SIG-M5 treated with dmso at 0.1 percent for 504 hours (cell line): Measurements from ENCODE around the gene EEF1AKMT4.

Experiments used
- DNase-seq: peaks from one replicate; lab custom pipeline; 2025; ENCODE audit not compliant: unreplicated experiment; lab: John Stamatoyannopoulos, UW

The EEF1AKMT4 gene

DNA sequence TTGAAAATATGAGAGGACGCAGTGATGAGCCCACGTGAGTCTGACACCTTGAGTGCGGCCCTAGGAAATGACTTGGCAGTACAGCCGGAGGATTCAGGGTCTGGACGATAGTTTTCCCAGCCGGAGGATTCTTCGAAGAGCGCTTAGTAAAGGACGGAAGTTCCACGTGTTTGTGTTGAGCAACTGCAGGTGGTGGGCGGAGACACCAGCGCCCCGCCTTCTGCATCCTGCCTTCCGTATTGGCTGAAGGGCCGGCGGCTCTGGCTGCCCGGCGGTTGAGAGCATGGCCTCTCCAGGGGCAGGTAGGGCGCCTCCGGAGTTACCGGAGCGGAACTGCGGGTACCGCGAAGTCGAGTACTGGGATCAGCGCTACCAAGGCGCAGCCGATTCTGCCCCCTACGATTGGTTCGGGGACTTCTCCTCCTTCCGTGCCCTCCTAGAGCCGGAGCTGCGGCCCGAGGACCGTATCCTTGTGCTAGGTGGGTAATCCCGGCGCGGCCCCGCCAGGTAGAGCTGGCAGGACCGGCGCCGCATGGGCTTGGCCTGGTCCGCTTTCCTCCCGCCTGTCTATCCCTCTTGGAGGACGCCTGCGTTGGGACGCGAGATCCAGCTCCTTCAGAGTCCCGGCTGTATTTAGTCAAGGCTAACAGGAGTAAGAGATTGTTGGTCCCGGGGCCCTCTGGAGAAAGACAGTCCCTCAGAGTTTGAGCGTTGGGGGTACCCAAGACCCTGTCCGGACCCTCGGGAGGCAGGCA, at the start of gene EEF1AKMT4:
Gene EEF1AKMT4 (plus strand): TSS at position 261 of the 755 bp plus-strand sequence. CDS start 23 bp downstream, at position 284.
- DNase-seq = peak; percentile 99

DNA sequence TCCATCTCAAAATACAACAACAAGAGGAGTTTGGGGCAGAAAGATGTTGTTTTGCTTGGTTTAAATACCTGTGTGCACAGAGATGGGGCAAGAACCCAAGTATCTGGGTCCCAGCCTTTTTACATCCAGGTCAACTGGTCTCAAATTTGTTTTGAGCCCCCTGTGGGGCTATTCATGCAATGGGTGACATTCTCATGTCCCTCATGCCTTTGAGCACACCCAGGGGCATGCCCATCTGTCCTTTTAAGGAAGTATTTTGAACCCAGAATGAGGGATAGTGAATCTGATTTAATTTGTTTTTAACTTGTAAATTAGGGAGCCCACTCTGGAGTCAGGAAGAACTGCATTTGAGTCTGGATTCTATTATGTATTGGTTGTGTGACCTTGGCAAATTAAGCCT, 48.6 kb upstream of the EEF1AKMT4 start:
- no peak for DNase-seq

DNA sequence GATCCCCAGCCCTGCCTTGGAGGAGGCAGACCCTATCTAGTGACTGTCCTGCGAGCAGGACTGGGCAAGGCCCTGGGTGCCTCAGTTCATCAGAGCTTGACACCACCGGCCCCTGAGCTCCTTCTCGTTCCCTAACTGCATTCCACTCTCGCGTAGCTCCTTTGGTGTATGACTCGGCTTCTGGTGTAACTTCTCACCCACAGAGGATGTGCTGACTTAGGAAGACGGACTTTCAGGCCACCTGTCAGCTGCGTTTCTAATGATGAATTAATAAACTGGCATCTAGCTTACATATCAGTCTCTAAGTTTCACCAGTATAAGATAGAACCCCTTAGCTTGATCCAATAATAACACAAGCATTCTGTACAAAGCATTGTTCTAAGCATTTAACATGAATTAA, 45.9 kb upstream of the EEF1AKMT4 start:
- no peak for DNase-seq

DNA sequence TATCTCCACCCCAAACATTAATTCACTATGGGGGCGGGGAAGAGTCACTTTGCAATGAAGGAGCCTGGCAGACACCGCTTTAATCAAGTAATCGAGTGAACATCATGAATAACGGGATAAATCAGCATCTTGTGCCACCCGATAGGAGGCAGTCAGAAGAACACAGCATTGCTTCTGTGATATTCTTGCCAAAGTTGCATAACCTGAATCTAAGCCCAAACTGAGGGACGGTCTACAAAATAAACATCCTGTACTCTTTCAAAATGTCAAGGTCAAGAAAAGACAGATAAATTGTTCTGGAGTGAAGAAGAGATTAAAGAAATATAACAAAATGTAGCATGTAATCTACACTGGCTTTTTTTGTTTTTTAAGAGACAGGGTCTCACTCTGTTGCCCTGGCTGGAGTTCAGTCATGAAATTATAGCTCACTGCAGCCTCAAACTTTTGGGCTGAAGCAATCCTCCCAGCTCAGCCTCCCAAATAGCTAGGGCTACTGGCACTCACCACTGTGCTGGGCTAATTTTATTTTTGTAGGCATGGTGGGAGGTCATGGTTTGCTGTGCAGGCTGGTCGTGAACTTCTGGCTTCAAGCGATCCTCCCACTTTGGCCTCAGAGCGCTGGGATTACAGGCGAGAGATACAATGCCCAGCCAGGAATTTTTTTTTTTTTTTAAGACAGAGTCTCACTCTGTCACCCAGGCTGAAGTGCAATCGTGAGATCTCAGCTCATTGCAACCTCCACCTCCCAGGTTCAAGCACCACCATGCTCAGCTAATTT, 40.1 kb upstream of the EEF1AKMT4 start:
- DNase-seq = no peak

DNA sequence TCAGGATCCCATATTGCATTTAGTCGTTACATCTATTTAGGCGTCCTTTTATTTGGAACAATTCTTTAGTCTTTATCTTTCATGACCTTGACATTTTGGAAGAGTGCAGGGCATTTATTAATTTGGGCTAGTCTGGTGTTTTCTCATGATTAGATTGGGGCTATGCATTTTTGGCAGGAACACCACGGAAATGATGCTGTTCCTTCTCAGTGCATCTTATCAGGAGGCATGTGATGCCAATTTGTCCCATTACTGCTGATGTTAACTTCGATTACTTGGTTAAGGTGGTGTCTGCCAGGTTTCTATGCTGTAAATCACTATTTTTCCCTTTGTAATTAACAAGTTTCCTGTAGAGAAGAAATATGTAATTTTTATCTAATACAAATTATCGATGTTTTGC, 38.2 kb upstream of the EEF1AKMT4 start:
- no peak for DNase-seq

DNA sequence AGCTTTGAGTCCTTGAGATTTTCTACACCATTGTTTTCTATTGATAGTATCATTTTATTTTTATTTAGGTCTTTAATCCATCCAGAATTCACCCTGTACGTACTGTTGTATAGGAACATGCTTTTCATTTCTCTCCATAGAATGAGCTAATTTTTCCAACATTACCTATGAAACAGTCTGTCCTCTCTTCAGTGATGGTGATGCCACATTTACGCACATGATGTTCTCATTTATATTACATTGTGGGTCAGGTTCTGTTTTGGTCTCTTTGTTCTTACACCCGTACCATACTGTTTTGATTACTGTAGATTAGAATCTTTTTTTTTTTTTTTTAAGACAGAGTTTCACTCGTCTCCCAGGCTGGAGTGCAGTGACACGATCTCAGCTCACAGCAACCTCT, 37.8 kb upstream of the EEF1AKMT4 start:
- DNase-seq = no peak

DNA sequence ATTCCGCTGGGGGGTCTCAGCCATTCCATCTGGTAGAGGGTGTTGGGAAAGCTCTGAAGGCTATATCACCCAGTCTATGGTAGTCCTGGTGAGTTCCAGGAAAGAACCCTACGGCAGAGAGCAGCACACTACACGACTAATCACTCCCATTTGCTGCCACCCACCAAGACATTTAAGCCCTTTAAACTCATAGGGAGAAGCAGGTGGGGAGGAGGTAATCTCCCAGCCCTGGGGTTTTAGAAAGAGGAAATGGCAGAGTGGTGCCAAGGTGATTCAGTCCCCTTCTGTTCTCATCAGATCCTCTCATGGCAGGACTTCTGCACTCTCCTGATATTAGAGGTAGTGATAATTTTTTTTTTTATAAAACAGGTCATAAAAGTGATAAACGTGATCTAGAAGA, 30.7 kb upstream of the EEF1AKMT4 start:
- DNase-seq = no peak

DNA sequence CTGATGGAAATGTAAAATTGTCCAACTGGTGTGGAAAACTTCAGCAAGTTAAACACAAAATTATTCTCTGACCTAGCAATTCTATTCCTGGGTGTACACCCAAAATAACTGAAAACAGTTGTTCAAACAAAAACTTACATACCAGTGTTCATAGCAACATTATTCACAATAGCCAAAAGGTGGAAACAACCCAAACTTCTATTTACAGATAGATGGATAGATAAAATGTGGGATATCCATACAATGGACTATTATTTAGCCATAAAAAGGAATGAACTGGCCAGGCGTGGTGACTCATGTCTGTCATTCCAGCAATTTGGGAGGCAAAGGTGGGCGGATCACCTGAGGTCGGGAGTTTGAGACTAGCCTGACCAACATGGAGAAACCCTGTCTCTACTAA, 27.0 kb upstream of the EEF1AKMT4 start:
- no peak for DNase-seq

DNA sequence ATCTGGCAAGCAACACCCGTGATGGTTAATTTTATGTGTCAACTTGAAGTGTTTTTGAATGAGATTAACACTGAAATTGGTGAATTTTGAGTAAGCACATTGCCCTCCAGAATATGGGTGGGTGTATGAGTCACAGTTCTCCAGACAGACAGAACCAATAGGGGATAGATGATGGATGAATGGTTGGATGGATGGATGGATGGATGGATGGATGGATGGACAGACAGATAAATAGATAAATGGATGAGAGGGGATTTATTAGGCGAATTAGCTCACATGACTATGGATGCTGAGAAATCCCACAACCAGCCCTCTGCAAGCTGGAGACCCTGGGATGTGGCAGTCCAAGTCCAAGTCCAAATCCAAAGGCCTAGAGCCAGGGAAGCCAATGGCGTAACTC, 25.5 kb upstream of the EEF1AKMT4 start:
- DNase-seq = no peak

DNA sequence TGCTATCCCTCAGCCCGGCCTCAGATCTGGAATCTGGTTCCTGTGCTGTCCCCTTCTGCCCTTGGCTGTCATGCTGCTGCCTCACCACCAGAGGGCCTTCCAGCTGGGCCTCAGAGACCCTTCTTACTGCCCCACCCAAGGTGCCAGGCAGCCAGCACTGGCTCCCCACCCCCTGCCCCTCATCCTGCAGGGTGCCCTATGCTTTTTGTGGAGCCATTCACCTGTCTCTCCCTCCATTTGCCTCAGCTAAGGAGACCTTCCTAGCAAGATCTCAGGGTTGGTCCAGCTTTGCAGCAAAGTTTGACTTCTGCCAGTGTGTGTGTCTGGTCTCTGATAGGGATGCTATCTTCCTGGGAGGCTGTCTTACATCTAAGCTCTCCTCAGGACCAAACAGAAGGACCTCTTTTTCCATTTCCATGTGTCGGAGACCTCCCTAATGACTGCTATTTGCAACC, 22.0 kb upstream of the EEF1AKMT4 start:
- DNase-seq = peak; percentile 28

DNA sequence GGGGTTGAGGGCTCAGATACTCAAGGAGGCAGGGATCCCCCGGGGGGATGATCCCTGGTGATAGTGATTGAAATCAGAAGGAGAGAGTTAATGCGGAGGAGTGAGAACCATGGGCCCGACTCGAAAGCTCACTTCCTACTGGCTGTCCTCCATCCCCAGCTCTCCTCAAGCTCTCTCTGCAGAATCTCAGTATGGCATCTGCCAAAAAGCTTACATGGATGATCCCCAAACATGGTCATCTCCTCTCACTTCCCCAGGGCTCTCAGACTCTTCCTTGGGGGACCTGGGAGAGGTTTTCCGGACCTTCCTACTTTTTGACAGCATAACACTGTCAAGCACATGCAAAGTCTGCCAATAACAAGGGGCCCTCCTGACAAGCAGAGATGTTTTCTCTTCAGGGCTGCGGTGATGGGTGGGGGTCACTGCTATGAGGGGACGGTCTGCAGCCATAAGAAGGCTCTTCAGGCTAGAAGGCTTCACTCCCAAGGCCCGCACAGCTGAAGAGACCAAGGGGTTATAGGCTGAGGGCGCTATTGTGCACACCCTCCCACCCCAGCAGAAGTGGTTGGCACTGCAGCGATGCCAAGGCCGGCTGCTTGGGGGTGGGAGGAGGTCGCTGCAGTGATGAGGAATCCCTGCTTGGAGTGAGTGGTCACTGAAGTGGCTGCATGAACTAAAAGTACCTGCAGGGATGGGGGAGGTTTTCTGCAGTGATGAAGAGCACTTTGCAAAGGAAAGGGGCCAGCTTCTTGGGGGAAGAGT, 20.9 kb upstream of the EEF1AKMT4 start:
- no peak for DNase-seq

DNA sequence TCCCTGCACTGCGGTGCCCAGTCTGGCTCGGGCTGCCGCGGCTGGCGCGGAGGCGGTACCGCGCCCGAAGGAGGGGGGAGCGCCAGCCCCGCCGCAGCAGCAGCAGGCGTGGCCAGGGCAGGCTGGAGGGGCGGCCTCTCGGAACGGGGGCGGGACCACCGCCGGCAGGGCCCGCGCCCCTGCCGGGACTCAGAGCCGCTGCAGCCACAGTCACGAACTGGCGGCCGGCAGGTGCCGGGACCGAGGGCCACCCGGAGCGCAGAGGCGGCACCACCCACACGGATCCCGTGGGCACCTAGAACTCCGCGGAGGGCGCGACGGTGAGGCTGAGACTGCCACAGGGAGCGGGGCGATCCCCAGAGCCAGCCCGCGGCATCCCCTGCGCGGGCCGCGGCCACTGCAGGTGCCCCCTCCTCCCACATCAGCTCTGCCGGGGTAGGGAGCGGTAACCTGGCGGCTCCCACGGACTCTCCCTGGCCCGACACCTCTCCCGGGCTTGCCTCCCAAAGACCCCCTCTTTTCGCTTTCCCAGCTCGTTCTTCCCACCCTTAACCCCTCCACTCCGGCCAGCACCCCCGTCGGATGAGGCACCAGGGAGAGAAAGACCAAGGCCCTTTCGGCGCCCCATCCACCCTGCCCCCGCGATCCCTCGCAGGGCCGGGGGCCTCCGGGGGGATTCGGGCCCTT, 19.9 kb upstream of the EEF1AKMT4 start, which contains the start of gene VWA5B2:
Gene VWA5B2 (plus strand): TSS at position 192 of the 687 bp plus-strand sequence. CDS start 944 bp downstream, outside the sequence.
- DNase-seq = peak; percentile 58

DNA sequence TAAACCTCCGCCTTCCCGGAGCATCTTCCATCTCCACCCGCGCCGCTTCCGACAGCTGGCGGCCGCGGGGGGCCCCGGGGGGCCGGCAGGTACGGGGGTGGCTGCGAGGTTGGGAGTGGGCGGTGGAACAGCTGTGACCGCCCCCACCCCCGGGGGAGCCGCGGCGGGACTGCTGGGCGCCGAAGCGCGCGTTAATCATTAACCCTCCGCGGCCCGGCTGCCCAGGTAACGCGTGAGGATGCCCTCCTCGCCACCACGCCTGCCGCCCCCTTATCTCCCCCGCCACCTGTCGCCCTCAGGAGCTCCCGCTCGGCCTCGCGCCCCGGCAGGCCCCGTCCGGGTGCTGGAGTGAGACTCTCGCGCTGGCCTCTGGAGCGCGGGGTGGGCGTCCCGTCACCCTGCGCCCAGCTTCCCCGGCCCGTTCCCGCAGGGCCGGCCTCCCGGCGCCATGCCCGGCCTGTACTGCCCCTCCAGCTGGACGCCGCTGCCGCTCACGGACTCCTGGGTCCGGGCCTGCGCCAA, 19.3 kb upstream of the EEF1AKMT4 start:
- DNase-seq = no peak

DNA sequence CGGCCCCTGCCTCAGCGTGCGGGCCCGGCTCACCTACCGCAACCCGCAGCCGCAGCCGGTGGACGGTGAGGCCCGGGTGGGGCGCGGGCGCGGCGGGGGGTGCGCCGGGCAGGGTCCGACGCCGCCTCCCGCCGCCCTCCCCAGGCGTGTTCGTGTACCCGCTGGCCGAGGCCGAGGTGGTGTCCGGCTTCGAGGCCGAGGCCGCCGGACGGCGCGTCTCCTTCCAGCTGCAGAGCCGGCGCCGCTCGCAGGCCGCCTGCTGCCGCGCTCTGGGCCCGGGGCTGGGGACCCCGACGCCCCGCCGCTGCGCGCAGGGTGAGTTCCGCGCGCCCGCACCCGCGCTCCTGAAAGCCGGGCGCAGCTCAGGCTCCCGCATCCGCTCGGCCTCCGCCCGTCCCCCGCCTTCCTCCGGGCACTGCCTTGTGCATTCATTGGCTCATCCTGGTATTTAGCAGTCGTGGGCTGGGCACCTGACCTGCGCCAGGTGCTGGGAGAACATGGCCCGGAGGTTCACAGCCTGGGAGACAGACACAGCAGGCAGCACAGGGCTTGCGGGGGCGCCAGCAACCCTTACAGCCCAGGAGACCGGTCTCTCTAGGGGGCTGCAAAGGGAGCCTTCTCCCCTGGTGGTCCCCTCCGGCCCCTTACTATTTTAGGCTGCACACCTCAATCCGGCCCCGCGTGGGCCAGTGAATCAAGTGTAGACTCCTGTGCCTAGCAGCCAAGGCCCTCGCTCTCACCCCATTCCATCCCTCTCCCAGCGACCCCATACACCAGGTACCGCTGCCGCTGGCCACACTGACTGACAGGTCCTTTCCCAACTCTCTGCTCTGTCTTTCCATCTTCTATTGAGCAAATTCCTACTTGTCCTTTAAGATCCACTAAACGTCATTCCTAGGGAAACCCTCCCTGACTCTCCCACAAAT, 18.6 kb upstream of the EEF1AKMT4 start:
- no peak for DNase-seq

DNA sequence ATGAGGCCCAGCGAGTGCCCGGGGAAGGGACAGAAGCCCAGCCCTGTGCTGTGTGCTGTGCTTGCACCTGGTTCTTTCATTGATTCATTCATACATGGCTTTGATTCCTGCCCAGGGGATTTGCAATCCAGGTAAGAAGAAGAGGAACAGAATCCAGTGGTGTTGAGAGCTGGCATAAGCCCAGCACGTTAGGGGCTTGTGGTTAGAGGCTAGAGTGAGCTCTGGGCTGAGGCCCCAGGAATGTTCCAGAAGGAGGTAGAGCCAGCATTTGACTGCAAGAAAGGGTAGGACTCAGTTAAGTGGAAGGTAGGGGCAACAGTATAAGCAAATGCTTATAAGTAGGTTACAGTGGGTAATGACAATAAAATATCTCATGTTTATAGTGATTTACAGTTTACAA, 17.8 kb upstream of the EEF1AKMT4 start:
- no peak for DNase-seq

DNA sequence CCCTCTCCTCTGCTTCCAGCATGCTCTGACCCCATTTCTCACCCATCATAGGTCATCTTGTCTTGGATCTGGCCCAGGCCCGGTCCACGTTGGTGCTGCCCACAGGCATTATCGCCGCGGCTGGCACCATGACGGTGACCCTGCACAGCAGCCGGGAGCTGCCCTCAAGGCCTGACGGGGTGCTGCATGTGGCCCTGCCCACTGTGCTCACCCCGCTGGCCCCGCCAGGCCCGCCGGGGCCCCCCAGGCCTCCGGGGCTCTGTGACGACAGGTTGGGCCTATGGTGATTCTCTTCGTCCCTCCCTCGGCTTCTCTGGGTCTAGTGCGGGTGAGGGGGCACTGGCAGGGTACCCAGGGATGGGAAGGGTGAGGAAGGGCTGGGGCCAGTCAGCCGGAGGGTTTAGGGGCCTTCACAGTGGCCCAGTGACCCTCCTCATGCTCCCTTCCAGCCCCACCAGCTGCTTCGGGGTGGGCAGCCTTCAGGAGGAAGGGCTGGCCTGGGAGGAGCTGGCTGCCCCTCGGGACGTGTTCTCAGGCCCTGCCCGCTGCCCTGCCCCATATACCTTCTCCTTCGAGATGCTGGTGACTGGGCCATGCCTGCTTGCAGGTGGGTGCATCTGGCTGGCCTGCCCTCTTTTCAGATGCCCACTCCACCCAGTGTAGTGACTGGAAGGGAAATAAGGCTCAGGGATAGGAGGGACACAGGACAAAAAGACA, 16.2 kb upstream of the EEF1AKMT4 start:
- no peak for DNase-seq

DNA sequence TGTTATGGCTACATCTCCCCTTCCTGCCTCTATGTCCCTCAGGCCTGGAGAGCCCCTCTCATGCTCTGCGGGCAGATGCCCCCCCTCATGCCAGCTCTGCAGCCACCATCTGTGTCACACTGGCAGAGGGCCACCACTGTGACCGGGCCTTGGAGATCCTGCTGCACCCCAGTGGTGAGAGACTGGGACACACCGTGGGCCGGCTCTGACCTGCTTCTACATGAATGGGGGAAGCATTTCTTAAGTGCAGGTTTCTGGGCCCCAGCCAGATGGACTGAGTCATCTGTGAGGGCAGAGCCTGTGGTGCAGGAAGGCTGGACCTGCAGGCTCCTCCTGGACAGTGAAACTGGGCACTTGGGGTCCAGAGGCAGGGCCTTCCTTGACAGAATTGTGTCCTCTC, 15.2 kb upstream of the EEF1AKMT4 start:
- DNase-seq = peak; percentile 60

DNA sequence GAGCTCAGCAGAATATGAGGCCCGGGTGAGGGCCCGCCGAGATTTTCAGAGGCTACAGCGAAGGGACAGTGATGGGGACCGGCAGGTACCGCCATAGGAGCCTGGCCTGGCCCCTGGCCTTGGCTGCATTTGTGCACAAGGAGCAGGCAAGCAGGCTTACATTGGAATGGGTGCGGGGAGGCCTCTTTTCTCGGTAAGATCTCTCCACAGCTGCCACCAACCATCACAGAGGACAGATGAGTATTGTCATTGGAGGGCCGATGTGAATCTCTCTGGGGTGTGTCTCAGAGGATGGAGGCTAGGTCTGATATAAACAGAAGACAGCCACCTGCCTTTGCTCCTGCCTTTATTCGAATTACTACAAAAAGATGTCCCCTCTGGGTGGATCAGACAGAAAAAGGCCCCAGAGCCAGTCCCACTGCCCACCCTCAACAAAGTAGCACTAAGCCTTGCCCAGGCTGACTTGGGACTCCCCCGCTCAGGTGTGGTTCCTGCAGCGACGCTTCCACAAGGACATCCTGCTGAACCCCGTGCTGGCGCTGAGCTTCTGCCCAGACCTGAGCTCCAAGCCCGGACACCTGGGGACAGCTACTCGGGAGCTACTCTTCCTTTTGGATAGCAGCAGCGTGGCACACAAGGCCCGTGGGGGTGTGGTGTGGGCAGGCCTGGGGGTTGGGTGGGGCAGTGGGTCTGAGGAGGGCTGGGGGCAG, 14.6 kb upstream of the EEF1AKMT4 start:
- no peak for DNase-seq
